Measurements from ENCODE around the gene CASP9. TPM values are rescaled to one million over a fixed set of nuclear protein-coding genes. Genes with fewer than 3 reads are reported as not detected.

CASP9 gene
- total and polyA plus RNA-seq, 2 of the 13 experiments (the other 11 are each of a cell fraction or from before 2014, with no cell fraction given) = 8.5 to 11.5 TPM

GRCh38 chr1:15524021-15524282 lies at the start of gene CASP9 (continued):
- TF ChIP-seq TARDBP (CRISPR knock-in tag; IDR thresholded peaks at IDR 0.05) (peak; percentile 58; the same call in 1 of the 2 replicates), ATF7-NPFF (CRISPR knock-in tag; IDR thresholded peaks at IDR 0.05; ENCODE audit: low read depth) (no peak), SP1 (IDR thresholded peaks at IDR 0.05) (no peak), SP1 (CRISPR knock-in tag; IDR thresholded peaks at IDR 0.05) (peak; percentile 44; the same call in 1 of the 2 replicates), ZNF30 (CRISPR knock-in tag; IDR thresholded peaks at IDR 0.05) (no peak), PHF5A (CRISPR knock-in tag; IDR thresholded peaks at IDR 0.05; ENCODE audit: low read depth, unreplicated experiment) (no peak), ZNF652 (CRISPR knock-in tag; IDR thresholded peaks at IDR 0.05; ENCODE audit: borderline replicate concordance, low read depth) (no peak), BRF2 (CRISPR knock-in tag; IDR thresholded peaks at IDR 0.05) (no peak), ATF2 (CRISPR knock-in tag; IDR thresholded peaks at IDR 0.05) (peak; percentile 28; the same call in 1 of the 2 replicates), ZNF225 (CRISPR knock-in tag; IDR thresholded peaks at IDR 0.05) (no peak), SIN3A (IDR thresholded peaks at IDR 0.05; ENCODE audit: borderline replicate concordance, low read depth, low read length) (peak; percentile 67; the same call in 1 of the 2 replicates), FOXC1 (CRISPR knock-in tag; IDR thresholded peaks at IDR 0.05; ENCODE audit: borderline replicate concordance) (no peak), HDAC2 (CRISPR knock-in tag; IDR thresholded peaks at IDR 0.05) (0 out of 2 replicates have a peak, but pooled peaks have one; percentile 18), GLMP (CRISPR knock-in tag; IDR thresholded peaks at IDR 0.05; ENCODE audit: borderline replicate concordance) (no peak), ZBTB3 (CRISPR knock-in tag; IDR thresholded peaks at IDR 0.05; ENCODE audit: borderline replicate concordance, low read depth) (no peak), YEATS4 (CRISPR knock-in tag; IDR thresholded peaks at IDR 0.05; ENCODE audit: borderline replicate concordance) (0 out of 2 replicates have a peak, but pooled peaks have one; percentile 38), ZNF605 (CRISPR knock-in tag; IDR thresholded peaks at IDR 0.05) (no peak), TCF12 (IDR thresholded peaks at IDR 0.05) (no peak), TCF12 (CRISPR knock-in tag; IDR thresholded peaks at IDR 0.05) (no peak), KAT8 (CRISPR knock-in tag; IDR thresholded peaks at IDR 0.05) (peak; percentile 41; the same call in 1 of the 2 replicates), ZNF235 (CRISPR knock-in tag; IDR thresholded peaks at IDR 0.05; ENCODE audit: borderline replicate concordance) (peak; percentile 45; the same call in 1 of the 2 replicates), CENPT (CRISPR knock-in tag; IDR thresholded peaks at IDR 0.05; ENCODE audit: low read depth) (no peak)
- TF ChIP-seq, protein P1, sequence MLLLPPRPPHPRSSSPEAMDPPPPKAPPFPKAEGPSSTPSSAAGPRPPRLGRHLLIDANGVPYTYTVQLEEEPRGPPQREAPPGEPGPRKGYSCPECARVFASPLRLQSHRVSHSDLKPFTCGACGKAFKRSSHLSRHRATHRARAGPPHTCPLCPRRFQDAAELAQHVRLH (CRISPR knock-in tag; IDR thresholded peaks at IDR 0.05; ENCODE audit: borderline replicate concordance, low read depth) = no peak

Data from HepG2 (cell line).